Sigmoid colon (tissue), 7 donors: ENCODE measurements around the gene CBLIF. TPM values are rescaled to one million over a fixed set of nuclear protein-coding genes. Genes with fewer than 3 reads are reported as not detected.
A peak's percentile ranks its signal among the peaks of the same experiment; 100 is the strongest.

Source experiments
- DNase-seq: peaks from one replicate; pipeline ENCODE4 v3.0.0-alpha.2; 2019
- H3K27ac ChIP-seq, 4 donors: fragments of 200-600 bp; sonication (generic); one replicate each; pipeline ENCODE4 v1.5.1; 2016 to 2019; ENCODE audit warnings: mild to moderate bottlenecking in 1 of 4
- H3K27me3 ChIP-seq, 3 donors: fragments of 200-600 bp; sonication (generic); one replicate each; pipeline ENCODE4 v1.5.1; 2019; ENCODE audit warnings: mild to moderate bottlenecking in 1 of 3
- H3K36me3 ChIP-seq, 4 donors: fragments of 200-600 bp; sonication (generic); one replicate each; pipeline ENCODE4 v1.5.1; 2016 to 2019
- H3K4me1 ChIP-seq, 4 donors: fragments of 200-600 bp; sonication (generic); one replicate each; pipeline ENCODE4 v1.5.1; 2017 to 2019
- H3K4me3 ChIP-seq, 4 donors: fragments of 200-600 bp; sonication (generic); one replicate each; pipeline ENCODE4 v1.5.1; 2017 to 2019; ENCODE audit warnings: mild to moderate bottlenecking in 2 of 4, moderate library complexity in 1 of 4
- H3K9me3 ChIP-seq, 4 donors: fragments of 200-600 bp in 3 of 4; sonication (generic) in 3 of 4; one replicate each; pipeline versions ENCODE4 v1.5.1 to v1.6.1; 2013 to 2019
- CTCF ChIP-seq, 4 experiments: fragments of 450-650 bp in 3 of 4; fragments of 200-600 bp in 1 of 4; IDR thresholded peaks; one replicate each; pipeline ENCODE4 v1.5.1; 2016 to 2019; ENCODE audit warnings: antibody characterized with exemption in 4 of 4, mild to moderate bottlenecking in 3 of 4, moderate library complexity in 2 of 4
- EP300 ChIP-seq, 4 donors: sonication (generic); formaldehyde crosslinking; IDR thresholded peaks; one replicate each; pipeline ENCODE4 v1.6.1; 2017; ENCODE audit warnings: antibody characterized with exemption in 4 of 4
- POLR2A ChIP-seq, 2 donors: fragments of 450-650 bp; IDR thresholded peaks; one replicate each; pipeline ENCODE4 v1.6.1; 2016; ENCODE audit warnings: antibody characterized with exemption in 2 of 2, mild to moderate bottlenecking in 2 of 2, moderate library complexity in 2 of 2
- POLR2AphosphoS5 ChIP-seq, 4 donors: sonication (generic); formaldehyde crosslinking; IDR thresholded peaks; one replicate each; pipeline ENCODE4 v1.6.1; 2017; ENCODE audit warnings: antibody characterized with exemption in 4 of 4
- WGBS, 2 donors: extraction: QIAGEN DNeasy Blood & Tissue Kit; methylation state at CpG; one replicate each; pipeline ENCODE4 v1.1.7; 2013; 5-methylcytosine and 5-hydroxymethylcytosine counted together
- intact Hi-C: fragments of 100-400 bp; cut with DNase I; formaldehyde crosslinking; loops from one replicate; pipeline ENCODE4 v1.15.1; 2023
- polyA plus RNA-seq, 3 donors: library from polyadenylated mRNA; stranded (reverse); fragments of 200-250 nt; gene quantifications; one replicate each; pipeline ENCODE4 v1.2.3, GENCODE V29; 2013
- total RNA-seq, 4 donors: library from RNA; depleted of rRNA; stranded (reverse); fragments of >200 nt; gene quantifications; one replicate each; pipeline ENCODE4 v1.1.0, GENCODE V29; 2016
- donor health status: healthy with polysubstance abuse.
- donor health status: Bipolar disorder and iron deficiency.
- donor health status: healthy.

Gene CBLIF
- total and polyA plus RNA-seq, 7 donors: 0.28 TPM; not detected in 6

- no peaks in the 10 kb centered on the region for H3K4me1 ChIP-seq
- no peak overlapping the region for H3K4me3 ChIP-seq
- peaks cover 9 to 62% (median 13%) of the 10 kb centered on the region in 4 donors for H3K36me3 ChIP-seq
- no peaks in the 10 kb centered on the region for H3K9me3 ChIP-seq
- intact Hi-C loops: loop anchor here (1.0 to 10.0 kb wide), 3 partner anchors 48 to 267 kb away; no protein-coding TSS in a partner anchor
- DNase-seq: no peak
- 62 to 67% methylated on average over 5 of the region's 5 CpGs for WGBS, 2 donors
- no peaks in the 10 kb centered on the region for H3K27me3 ChIP-seq
- peak overlapping the region in 1 of 4 donors; percentile 35 for H3K27ac ChIP-seq
- TF ChIP-seq POLR2AphosphoS5 (IDR thresholded peaks at IDR 0.05) (no peak), POLR2A (IDR thresholded peaks at IDR 0.05) (no peak), EP300 (IDR thresholded peaks at IDR 0.05) (no peak), CTCF (IDR thresholded peaks at IDR 0.05) (no peak)
Measured at GRCh38 chr11:59801981-59802638, 43.2 kb downstream of the CBLIF start.

GRCh38 chr11:59801160-59801706 is 44.1 kb downstream of the CBLIF start:
- WGBS, 2 donors: 15 to 61% methylated on average over 2 of the region's 2 CpGs
- Histone ChIP-seq H3K27me3 (no peaks in the 10 kb centered on the region), H3K27ac (no peak overlapping the region), H3K4me1 (no peaks in the 10 kb centered on the region), H3K36me3 (peaks cover under 1 to 62% (median 6%) of the 10 kb centered on the region in 4 donors), H3K4me3 (no peak overlapping the region), H3K9me3 (no peaks in the 10 kb centered on the region)
- TF ChIP-seq POLR2A (IDR thresholded peaks at IDR 0.05) (no peak), EP300 (IDR thresholded peaks at IDR 0.05) (no peak), CTCF (IDR thresholded peaks at IDR 0.05) (no peak), POLR2AphosphoS5 (IDR thresholded peaks at IDR 0.05) (no peak)
- intact Hi-C loops: loop anchor here (5.0 to 10.0 kb wide), 2 partner anchors 129 to 266 kb away; no protein-coding TSS in a partner anchor
- no peak for DNase-seq

GRCh38 chr11:59800390-59801025 is 44.8 kb downstream of the CBLIF start:
- H3K27ac ChIP-seq: no peak overlapping the region
- no peak overlapping the region for H3K4me3 ChIP-seq
- TF ChIP-seq POLR2AphosphoS5 (IDR thresholded peaks at IDR 0.05): no peak
- TF ChIP-seq CTCF (IDR thresholded peaks at IDR 0.05): no peak
- no peak for TF ChIP-seq POLR2A (IDR thresholded peaks at IDR 0.05)
- TF ChIP-seq EP300 (IDR thresholded peaks at IDR 0.05): no peak
- intact Hi-C loops: loop anchor here (5.0 to 10.0 kb wide), 2 partner anchors 128 to 266 kb away; no protein-coding TSS in a partner anchor
- H3K4me1 ChIP-seq: no peaks in the 10 kb centered on the region
- WGBS, 2 donors: 50 to 79% methylated on average over 7 of the region's 7 CpGs
- no peaks in the 10 kb centered on the region for H3K9me3 ChIP-seq
- DNase-seq: no peak
- no peaks in the 10 kb centered on the region for H3K27me3 ChIP-seq
- peaks cover 0 to 62% (median 7%) of the 10 kb centered on the region in 4 donors for H3K36me3 ChIP-seq

GRCh38 chr11:59794417-59794816 is 50.9 kb downstream of the CBLIF start:
- no peaks in the 10 kb centered on the region for H3K9me3 ChIP-seq
- H3K27me3 ChIP-seq: no peaks in the 10 kb centered on the region
- no peaks in the 10 kb centered on the region for H3K4me1 ChIP-seq
- intact Hi-C loops: no loop called here
- peaks cover 0 to 98% (median 24%) of the 10 kb centered on the region in 4 donors for H3K36me3 ChIP-seq
- no peak for DNase-seq
- no peak overlapping the region for H3K4me3 ChIP-seq
- 81 to 82% methylated on average over 3 of the region's 3 CpGs for WGBS, 2 donors
- no peak for TF ChIP-seq POLR2A (IDR thresholded peaks at IDR 0.05)
- TF ChIP-seq CTCF (IDR thresholded peaks at IDR 0.05): no peak
- TF ChIP-seq EP300 (IDR thresholded peaks at IDR 0.05): no peak
- no peak for TF ChIP-seq POLR2AphosphoS5 (IDR thresholded peaks at IDR 0.05)
- H3K27ac ChIP-seq: no peak overlapping the region
